ENCODE data around the gene TEX54.

The TEX54 gene

GRCh38 chr11:62789576-62789975 lies 43.1 kb downstream of the TEX54 start:
- no peak for TF ChIP-seq CTCF (IDR thresholded peaks at IDR 0.05)
- Histone ChIP-seq H3K4me1 (ENCODE audit: control insufficient read depth in 1 of 2, insufficient read depth in 1 of 2, low read depth in 1 of 2, low read length in 1 of 2) (peaks cover 46 to 52% of the 10 kb centered on the region in 2 experiments), H3K9me3 (no peaks in the 10 kb centered on the region), H3K36me3 (peaks cover 38% of the 10 kb centered on the region), H3K27me3 (no peaks in the 10 kb centered on the region), H3K27ac (peak overlapping the region; percentile 33), H3K4me3 (ENCODE audit: low read depth in 1 of 2, low read length in 1 of 2) (no peak overlapping the region)

GRCh38 chr11:62788991-62789390 lies 43.6 kb downstream of the TEX54 start:
- H3K4me3 ChIP-seq (ENCODE audit: low read depth in 1 of 2, low read length in 1 of 2), result no peak overlapping the region
- peaks cover 46 to 52% of the 10 kb centered on the region in 2 experiments for H3K4me1 ChIP-seq (ENCODE audit: control insufficient read depth in 1 of 2, insufficient read depth in 1 of 2, low read depth in 1 of 2, low read length in 1 of 2)

GRCh38 chr11:62787005-62787759 lies 45.5 kb downstream of the TEX54 start, which contains the start of gene TMEM179B:
TMEM179B (plus strand) TSS chr11:62787402; CDS start chr11:62787432, 30 bp downstream.
- H3K4me1 ChIP-seq (ENCODE audit: control insufficient read depth in 1 of 2, insufficient read depth in 1 of 2, low read depth in 1 of 2, low read length in 1 of 2), result peaks cover 42 to 49% of the 10 kb centered on the region in 2 experiments
- peak within 1 kb of the TSS; percentile 91 for H3K27ac ChIP-seq

More at GRCh38 chr11:62788991-62789390, 43.6 kb downstream of the TEX54 start:
- no peaks in the 10 kb centered on the region for H3K9me3 ChIP-seq
- H3K36me3 ChIP-seq, result peaks cover 33% of the 10 kb centered on the region
- TF ChIP-seq CTCF (IDR thresholded peaks at IDR 0.05), result no peak
- H3K27ac ChIP-seq, result peak overlapping the region; percentile 33
- no peaks in the 10 kb centered on the region for H3K27me3 ChIP-seq

GRCh38 chr11:62786318-62787004 lies 46.2 kb downstream of the TEX54 start:
- TF ChIP-seq CTCF (IDR thresholded peaks at IDR 0.05), result peak; percentile 96
- Histone ChIP-seq H3K36me3 (peaks cover 13% of the 10 kb centered on the region), H3K27me3 (no peaks in the 10 kb centered on the region), H3K9me3 (no peaks in the 10 kb centered on the region), H3K27ac (peak overlapping the region; percentile 91), H3K4me1 (ENCODE audit: control insufficient read depth in 1 of 2, insufficient read depth in 1 of 2, low read depth in 1 of 2, low read length in 1 of 2) (peaks cover 34 to 42% of the 10 kb centered on the region in 2 experiments), H3K4me3 (ENCODE audit: low read depth in 1 of 2, low read length in 1 of 2) (peak overlapping the region; percentile 86 to 90)

More at GRCh38 chr11:62787005-62787759, 45.5 kb downstream of the TEX54 start, which contains the start of gene TMEM179B:
- H3K36me3 ChIP-seq, result peaks cover 16% of the 10 kb centered on the region
- peak; percentile 67 for TF ChIP-seq CTCF (IDR thresholded peaks at IDR 0.05)
- peak within 1 kb of the TSS; percentile 86 to 90 for H3K4me3 ChIP-seq (ENCODE audit: low read depth in 1 of 2, low read length in 1 of 2)
- no peaks in the 10 kb centered on the region for H3K27me3 ChIP-seq
- H3K9me3 ChIP-seq, result no peaks in the 10 kb centered on the region

- Histone ChIP-seq H3K4me1 (ENCODE audit: control insufficient read depth in 1 of 2, insufficient read depth in 1 of 2, low read depth in 1 of 2, low read length in 1 of 2) (peaks cover 12 to 14% of the 10 kb centered on the region in 2 experiments), H3K9me3 (no peaks in the 10 kb centered on the region), H3K27me3 (no peaks in the 10 kb centered on the region), H3K27ac (no peak overlapping the region), H3K4me3 (ENCODE audit: low read depth in 1 of 2, low read length in 1 of 2) (no peak overlapping the region), H3K36me3 (peaks cover 4% of the 10 kb centered on the region)
- no peak for TF ChIP-seq CTCF (IDR thresholded peaks at IDR 0.05)
Observed at GRCh38 chr11:62782753-62783152, 49.9 kb downstream of the TEX54 start.

Measured in neutrophil (primary cell).